Daoy (cell line): Measurements from ENCODE around the gene DDX28. TPM values are rescaled to one million over a fixed set of nuclear protein-coding genes. Genes with fewer than 3 reads are reported as not detected.

Source experiments
- total RNA-seq: library from RNA; depleted of rRNA; stranded (reverse); fragments of >200 nt; shearing (Covaris generic); gene quantifications from 2 replicates; pipeline ENCODE4 v1.2.3, GENCODE V29; 2014; rRNA removed

Gene DDX28
- total RNA-seq, 1 experiment from 2014 or later = 7.1 TPM

Other genes starting within 250 kb of the DDX28 start
- 3.7 and 4.0 TPM in 2 replicates for gene RANBP10, start 216.7 kb downstream of the DDX28 start, total RNA-seq
- 0.11 and 1.1 TPM in 2 replicates for gene TSNAXIP1, start 216.3 kb downstream of the DDX28 start, total RNA-seq
- 41.5 and 50.6 TPM in 2 replicates for gene THAP11, start 180.9 kb downstream of the DDX28 start, total RNA-seq
- gene NUTF2, start 176.3 kb downstream of the DDX28 start, total RNA-seq = 42.9 and 48.7 TPM in 2 replicates
- gene CENPT, start 175.5 kb downstream of the DDX28 start, total RNA-seq = 26.8 and 33.8 TPM in 2 replicates
- 43.3 and 47.8 TPM in 2 replicates for gene EDC4, start 150.2 kb downstream of the DDX28 start, total RNA-seq
- gene NRN1L, start 138.3 kb downstream of the DDX28 start, total RNA-seq = not detected in 2 replicates
- 1.5 and 2.3 TPM in 2 replicates for gene PSKH1, start 130.0 kb downstream of the DDX28 start, total RNA-seq
- gene CTRL, start 91.4 kb downstream of the DDX28 start, total RNA-seq = 0.74 and 1.6 TPM in 2 replicates
- gene PSMB10, start 86.4 kb downstream of the DDX28 start, total RNA-seq = 58.1 and 72.7 TPM in 2 replicates
- gene LCAT, start 79.1 kb downstream of the DDX28 start, total RNA-seq = 0.77 and 0.97 TPM in 2 replicates
- gene SLC12A4, start 54.6 kb downstream of the DDX28 start, total RNA-seq = 7.0 and 13.5 TPM in 2 replicates
- not detected in 2 replicates for gene DPEP3, start 42.7 kb downstream of the DDX28 start, total RNA-seq
- gene DPEP2, start 23.7 kb downstream of the DDX28 start, total RNA-seq = not detected in 2 replicates
- gene DPEP2NB, start 7.3 kb downstream of the DDX28 start, total RNA-seq = not detected in 2 replicates
- gene DUS2, start 52 bp upstream of the DDX28 start, total RNA-seq = 15.9 and 19.8 TPM in 2 replicates
- gene NFATC3, start 62.1 kb upstream of the DDX28 start, total RNA-seq = 11.1 and 12.1 TPM in 2 replicates
- gene ESRP2, start 212.9 kb upstream of the DDX28 start, total RNA-seq = under 0.01 TPM in 1 of 2 replicates, not detected in the other
- 11.9 and 17.8 TPM in 2 replicates for gene PLA2G15, start 222.1 kb upstream of the DDX28 start, total RNA-seq
- gene SLC7A6, start 241.3 kb upstream of the DDX28 start, total RNA-seq = 18.3 and 30.1 TPM in 2 replicates